HepG2 (cell line): ENCODE measurements around the gene KXD1. TPM values are rescaled to one million over a fixed set of nuclear protein-coding genes. Genes with fewer than 3 reads are reported as not detected.
A peak's percentile ranks its signal among the peaks of the same experiment; 100 is the strongest.

Source experiments
- AFF4 ChIP-seq: sonication (generic); formaldehyde crosslinking; IDR thresholded peaks from 2 replicates; pipeline ENCODE4 v1.4.0; 2020; ENCODE audit warnings: missing genetic modification reagents
- NFIC ChIP-seq: IDR thresholded peaks from 2 replicates; pipeline ENCODE4 v1.6.1; 2012; ENCODE audit warnings: mild to moderate bottlenecking, low read length, inconsistent platforms
- RARG ChIP-seq: sonication (generic); formaldehyde crosslinking; IDR thresholded peaks from 2 replicates; pipeline ENCODE4 v1.4.0; 2020; ENCODE audit warnings: low read depth, mild to moderate bottlenecking, missing genetic modification reagents
- ZBTB20 ChIP-seq: sonication (generic); formaldehyde crosslinking; IDR thresholded peaks from 2 replicates; pipeline ENCODE4 v1.8.1; 2023; ENCODE audit warnings: missing genetic modification reagents, low read depth, mild to moderate bottlenecking, borderline replicate concordance
- ZNF138 ChIP-seq: sonication (generic); formaldehyde crosslinking; IDR thresholded peaks from 2 replicates; pipeline ENCODE4 v1.5.0; 2020; ENCODE audit warnings: mild to moderate bottlenecking, low read depth, missing genetic modification reagents
- ZNF276 ChIP-seq: sonication (generic); formaldehyde crosslinking; IDR thresholded peaks from 2 replicates; pipeline ENCODE4 v1.4.0; 2020; ENCODE audit warnings: mild to moderate bottlenecking, low read depth, missing genetic modification reagents
- ZNF318 ChIP-seq: sonication (generic); formaldehyde crosslinking; IDR thresholded peaks from 2 replicates; pipeline ENCODE4 v1.4.0; 2020; ENCODE audit warnings: mild to moderate bottlenecking, missing genetic modification reagents
- ZNF343 ChIP-seq: sonication (generic); formaldehyde crosslinking; IDR thresholded peaks from 2 replicates; pipeline ENCODE4 v1.4.0; 2020; ENCODE audit warnings: mild to moderate bottlenecking, missing genetic modification reagents
- polyA plus RNA-seq, 8 experiments: library from polyadenylated mRNA; depleted of rRNA in 3 of 8; stranded (reverse) in 7 of 8; unstranded in 1 of 8; fragments of >200 nt; fragmentation: Illumina TruSeq in 4 of 8; extraction: Trizol in 4 of 8; gene quantifications; 2 replicates each; pipeline versions ENCODE4 v1.2.1 to v1.2.3, GENCODE V29; 2011 to 2016; ENCODE audit warnings: low read depth in 4 of 8, missing spikeins in 1 of 8, mixed read lengths in 1 of 8; ENCODE audit not compliant: insufficient read depth in 1 of 8
- total RNA-seq, 5 experiments: library from RNA; depleted of rRNA; stranded (reverse); fragments of >200 nt; fragmentation: Illumina TruSeq; extraction: Trizol; gene quantifications; 2 replicates each; pipeline ENCODE4 v1.2.3, GENCODE V29; 2016; ENCODE audit warnings: low read depth in 1 of 5

KXD1 gene
- total and polyA plus RNA-seq, 2 of the 13 experiments (the other 11 are each of a cell fraction or from before 2014, with no cell fraction given), result 44.6 to 143 TPM

- TF ChIP-seq ZNF318 (CRISPR knock-in tag), result peak; percentile 98; the same call in 1 of the 2 replicates
- no peak; the same call in none of the 2 replicates for TF ChIP-seq ZNF276 (CRISPR knock-in tag)
- peak; percentile 83; the same call in 1 of the 2 replicates for TF ChIP-seq ZNF343 (CRISPR knock-in tag)
- TF ChIP-seq ZBTB20 (CRISPR knock-in tag), result peak; percentile 46; the same call in 1 of the 2 replicates
- TF ChIP-seq AFF4, result no peak
- TF ChIP-seq NFIC, result no peak
- peak; percentile 97; the same call in 1 of the 2 replicates for TF ChIP-seq ZNF138 (CRISPR knock-in tag)
- no peak for TF ChIP-seq RARG
Measured at GRCh38 chr19:18589380-18590272, 32.0 kb downstream of the KXD1 start (continued).
